ENCODE measurements around the gene DQX1.

DNA sequence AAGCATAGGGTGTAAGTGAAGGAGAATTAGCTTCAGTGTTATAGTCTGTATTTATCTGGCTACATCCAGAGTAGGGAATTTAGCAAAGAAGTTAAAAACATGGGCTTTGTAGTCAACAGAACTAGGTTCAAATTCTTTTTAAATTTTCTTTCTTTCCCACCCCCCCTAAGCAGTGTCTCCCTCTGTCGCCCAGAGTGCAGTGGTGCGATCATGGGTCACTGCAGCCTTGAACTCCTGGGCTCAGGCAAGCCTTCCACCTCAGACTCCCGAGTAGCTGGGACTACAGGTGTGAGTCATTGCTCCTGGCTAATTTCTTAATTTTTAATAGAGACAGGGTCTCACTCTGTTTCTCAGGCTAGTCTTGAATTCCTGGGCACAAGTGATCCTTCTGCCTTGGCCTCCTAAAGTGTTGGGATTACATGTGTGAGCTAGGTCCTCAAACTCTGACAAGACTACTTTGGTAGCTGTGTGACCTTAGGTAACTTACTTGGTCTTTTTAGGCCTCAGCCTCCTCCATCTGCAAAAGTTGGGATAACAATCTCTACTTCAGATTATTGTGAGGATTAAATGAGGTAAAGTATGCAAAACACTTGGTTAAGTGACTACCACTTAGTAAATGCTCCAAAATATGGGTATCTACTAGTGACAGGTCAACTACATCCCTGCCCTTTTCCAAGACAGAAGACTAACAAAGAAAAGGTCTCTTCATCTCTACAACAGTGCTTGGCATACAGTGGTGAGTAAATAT is 46.3 kb upstream of the DQX1 start:
- TF ChIP-seq, protein P1, sequence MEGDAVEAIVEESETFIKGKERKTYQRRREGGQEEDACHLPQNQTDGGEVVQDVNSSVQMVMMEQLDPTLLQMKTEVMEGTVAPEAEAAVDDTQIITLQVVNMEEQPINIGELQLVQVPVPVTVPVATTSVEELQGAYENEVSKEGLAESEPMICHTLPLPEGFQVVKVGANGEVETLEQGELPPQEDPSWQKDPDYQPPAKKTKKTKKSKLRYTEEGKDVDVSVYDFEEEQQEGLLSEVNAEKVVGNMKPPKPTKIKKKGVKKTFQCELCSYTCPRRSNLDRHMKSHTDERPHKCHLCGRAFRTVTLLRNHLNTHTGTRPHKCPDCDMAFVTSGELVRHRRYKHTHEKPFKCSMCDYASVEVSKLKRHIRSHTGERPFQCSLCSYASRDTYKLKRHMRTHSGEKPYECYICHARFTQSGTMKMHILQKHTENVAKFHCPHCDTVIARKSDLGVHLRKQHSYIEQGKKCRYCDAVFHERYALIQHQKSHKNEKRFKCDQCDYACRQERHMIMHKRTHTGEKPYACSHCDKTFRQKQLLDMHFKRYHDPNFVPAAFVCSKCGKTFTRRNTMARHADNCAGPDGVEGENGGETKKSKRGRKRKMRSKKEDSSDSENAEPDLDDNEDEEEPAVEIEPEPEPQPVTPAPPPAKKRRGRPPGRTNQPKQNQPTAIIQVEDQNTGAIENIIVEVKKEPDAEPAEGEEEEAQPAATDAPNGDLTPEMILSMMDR (IDR thresholded peaks at IDR 0.05) = no peak
- TF ChIP-seq POLR2AphosphoS5 (IDR thresholded peaks at IDR 0.05) = no peak
- no peak for TF ChIP-seq POLR2A (IDR thresholded peaks at IDR 0.05)
- no peak for TF ChIP-seq EP300 (IDR thresholded peaks at IDR 0.05)

Measured in suprapubic skin (tissue), 4 donors.